Loucy (cell line): ENCODE results near the gene SLC46A2.

Experiments
- CTCF ChIP-seq: fragments of 200-600 bp; sonication (generic); conservative IDR thresholded peaks from 2 replicates; pipeline ENCODE4 v1.5.1; 2014; ENCODE audit warnings: mild to moderate bottlenecking, antibody characterized with exemption, low read length
- EZH2phosphoT487 ChIP-seq: fragments of 200-600 bp; IDR thresholded peaks from 2 replicates; pipeline ENCODE4 v1.6.1; 2018; ENCODE audit warnings: antibody characterized with exemption, mild to moderate bottlenecking, moderate library complexity, borderline replicate concordance

GRCh38 chr9:112831969-112832368 lies 58.7 kb downstream of the SLC46A2 start:
- TF ChIP-seq CTCF (no peak), EZH2phosphoT487 (no peak)
